GM23248 (cell line): ENCODE data around the gene CCDC78. TPM values are rescaled to one million over a fixed set of nuclear protein-coding genes. Genes with fewer than 3 reads are reported as not detected.

Experiments used
- DNase-seq: peaks from one replicate; pipeline ENCODE4 v3.0.0-alpha.2; 2015
- H2AFZ ChIP-seq: fragments of 200-600 bp; sonication (generic); 2 replicates; pipeline ENCODE4 v1.6.1; 2016; ENCODE audit warnings: antibody characterized with exemption
- H3F3A ChIP-seq: fragments of 200-600 bp; sonication (generic); 2 replicates; pipeline ENCODE4 v1.6.1; 2016; ENCODE audit warnings: mild to moderate bottlenecking, antibody characterized with exemption, mixed run types; ENCODE audit not compliant: insufficient read depth
- H3K27ac ChIP-seq: fragments of 200-600 bp; sonication (generic); 2 replicates; pipeline ENCODE4 v1.5.1; 2016; ENCODE audit warnings: mild to moderate bottlenecking
- H3K27me3 ChIP-seq: fragments of 200-600 bp; sonication (generic); replicated peaks from 2 replicates; pipeline ENCODE4 v1.6.1; 2016; ENCODE audit warnings: mild to moderate bottlenecking; ENCODE audit not compliant: insufficient read depth
- H3K36me3 ChIP-seq: fragments of 200-600 bp; sonication (generic); 2 replicates; pipeline ENCODE4 v1.6.1; 2016; ENCODE audit warnings: low read depth, mild to moderate bottlenecking
- H3K4me1 ChIP-seq: fragments of 200-600 bp; sonication (generic); 2 replicates; pipeline ENCODE4 v1.6.1; 2016; ENCODE audit warnings: mild to moderate bottlenecking; ENCODE audit not compliant: insufficient read depth
- H3K4me2 ChIP-seq: fragments of 200-600 bp; sonication (generic); one replicate; pipeline ENCODE4 v1.6.1; 2016; ENCODE audit warnings: mild to moderate bottlenecking; ENCODE audit not compliant: unreplicated experiment
- H3K4me3 ChIP-seq: fragments of 200-600 bp; sonication (generic); 2 replicates; pipeline ENCODE4 v1.5.1; 2016; ENCODE audit warnings: mild to moderate bottlenecking
- H3K79me2 ChIP-seq: fragments of 200-600 bp; sonication (generic); 2 replicates; pipeline ENCODE4 v1.6.1; 2016; ENCODE audit warnings: mild to moderate bottlenecking; ENCODE audit not compliant: insufficient read depth
- H3K9ac ChIP-seq: fragments of 200-600 bp; sonication (generic); 2 replicates; pipeline ENCODE4 v1.6.1; 2016; ENCODE audit warnings: mild to moderate bottlenecking
- H3K9me2 ChIP-seq: fragments of 200-600 bp; sonication (generic); 2 replicates; pipeline ENCODE4 v1.6.1; 2016; ENCODE audit warnings: mixed run types, mild to moderate bottlenecking, moderate library complexity; ENCODE audit not compliant: insufficient read depth
- H3K9me3 ChIP-seq: fragments of 200-600 bp; sonication (generic); one replicate; pipeline ENCODE4 v1.6.1; 2017; ENCODE audit warnings: low read depth
- H4K20me1 ChIP-seq: fragments of 200-600 bp; sonication (generic); 2 replicates; pipeline ENCODE4 v1.6.0; 2016; ENCODE audit not compliant: insufficient read depth
- EZH2 ChIP-seq: fragments of 200-600 bp; sonication (generic); IDR thresholded peaks from 2 replicates; pipeline ENCODE4 v1.6.1; 2018; ENCODE audit warnings: antibody characterized with exemption, mild to moderate bottlenecking; ENCODE audit not compliant: insufficient read depth, poor library complexity, severe bottlenecking
- EZH2phosphoT487 ChIP-seq: fragments of 200-600 bp; sonication (generic); IDR thresholded peaks from 2 replicates; pipeline ENCODE4 v1.6.1; 2018; ENCODE audit warnings: antibody characterized with exemption, moderate library complexity, mild to moderate bottlenecking, low read depth; ENCODE audit not compliant: insufficient read depth
- WGBS, 2 experiments: methylation state at CpG; one replicate each; pipeline ENCODE4 v1.1.6; 2015 to 2017; ENCODE audit warnings: low lambda C conversion rate in 2 of 2, low coverage in 1 of 2; ENCODE audit errors: missing lambda C conversion rate in 2 of 2; 5-methylcytosine and 5-hydroxymethylcytosine counted together
- in situ Hi-C: fragments of 300-500 bp; cut with MboI; formaldehyde crosslinking; loops from 2 replicates; pipeline ENCODE4 v1.15.0; 2020
- polyA plus RNA-seq: library from polyadenylated mRNA; unstranded; fragments of >200 nt; fragmentation: Nextera tagmentation; extraction: Ambion mirVana; gene quantifications from 2 replicates; pipeline ENCODE4 v1.2.1, GENCODE V29; 2016
- total RNA-seq: library from RNA; depleted of rRNA; stranded (reverse); fragments of >200 nt; shearing (Covaris generic); gene quantifications from 2 replicates; pipeline ENCODE4 v1.2.3, GENCODE V29; 2014

CCDC78 gene
- total and polyA plus RNA-seq, 2 experiments from 2014 or later, result 0.78 to 9.5 TPM

- Histone ChIP-seq H4K20me1 (no peaks in the 10 kb centered on the region), H3K27ac (no peak overlapping the region), H2AFZ (no peak overlapping the region), H3K9me2 (no peaks in the 10 kb centered on the region), H3K4me1 (no peaks in the 10 kb centered on the region), H3K27me3 (no peaks in the 10 kb centered on the region), H3K4me2 (no peak overlapping the region), H3K9ac (no peak overlapping the region), H3K4me3 (no peak overlapping the region), H3F3A (no peaks in the 10 kb centered on the region), H3K36me3 (no peaks in the 10 kb centered on the region), H3K9me3 (no peaks in the 10 kb centered on the region), H3K79me2 (no peaks in the 10 kb centered on the region)
- in situ Hi-C loops, result no loop called here
- no peak for DNase-seq
- TF ChIP-seq EZH2, result no peak
- TF ChIP-seq EZH2phosphoT487, result no peak
- 73% methylated on average over 38 of the region's 38 CpGs; no CpG with 5 or more reads in 1 of the 2 experiments for WGBS, 2 experiments
Observed at GRCh38 chr16:767743-768235, 41.5 kb upstream of the CCDC78 start.

GRCh38 chr16:766820-767640, 40.8 kb upstream of the CCDC78 start:
- H3K4me2 ChIP-seq, result no peak overlapping the region
- no peaks in the 10 kb centered on the region for H3K79me2 ChIP-seq
- H3K9me3 ChIP-seq, result no peaks in the 10 kb centered on the region
- H4K20me1 ChIP-seq, result no peaks in the 10 kb centered on the region
- no peak overlapping the region for H3K27ac ChIP-seq
- no peaks in the 10 kb centered on the region for H3K9me2 ChIP-seq
- H3K27me3 ChIP-seq, result no peaks in the 10 kb centered on the region
- no peaks in the 10 kb centered on the region for H3F3A ChIP-seq
- TF ChIP-seq EZH2phosphoT487, result no peak
- TF ChIP-seq EZH2, result no peak
- no peak overlapping the region for H2AFZ ChIP-seq
- no peak overlapping the region for H3K9ac ChIP-seq
- DNase-seq, result peak; percentile 28
- no peak overlapping the region for H3K4me3 ChIP-seq
- 61 to 65% methylated on average over 32 to 47 of the region's 48 CpGs for WGBS, 2 experiments
- in situ Hi-C loops, result no loop called here
- no peaks in the 10 kb centered on the region for H3K36me3 ChIP-seq
- no peaks in the 10 kb centered on the region for H3K4me1 ChIP-seq

- no peak overlapping the region for H3K9ac ChIP-seq
- no peaks in the 10 kb centered on the region for H3K4me1 ChIP-seq
- 55 to 62% methylated on average over 25 to 29 of the region's 29 CpGs for WGBS, 2 experiments
- H3K27me3 ChIP-seq, result no peaks in the 10 kb centered on the region
- H3K36me3 ChIP-seq, result no peaks in the 10 kb centered on the region
- no peaks in the 10 kb centered on the region for H3F3A ChIP-seq
- H3K79me2 ChIP-seq, result no peaks in the 10 kb centered on the region
- H3K4me3 ChIP-seq, result no peak overlapping the region
- in situ Hi-C loops, result no loop called here
- H2AFZ ChIP-seq, result no peak overlapping the region
- H3K9me3 ChIP-seq, result no peaks in the 10 kb centered on the region
- no peaks in the 10 kb centered on the region for H3K9me2 ChIP-seq
- no peaks in the 10 kb centered on the region for H4K20me1 ChIP-seq
- DNase-seq, result peak; percentile 29
- TF ChIP-seq EZH2 (no peak), EZH2phosphoT487 (no peak)
- H3K4me2 ChIP-seq, result no peak overlapping the region
- H3K27ac ChIP-seq, result no peak overlapping the region
Observed at GRCh38 chr16:766008-766819, 40.0 kb upstream of the CCDC78 start.

- Histone ChIP-seq H3F3A (no peaks in the 10 kb centered on the region), H3K4me3 (no peak overlapping the region), H3K4me2 (no peak overlapping the region), H3K9me2 (no peaks in the 10 kb centered on the region), H3K27me3 (no peaks in the 10 kb centered on the region), H3K36me3 (no peaks in the 10 kb centered on the region), H3K9me3 (no peaks in the 10 kb centered on the region), H3K4me1 (no peaks in the 10 kb centered on the region), H3K79me2 (no peaks in the 10 kb centered on the region), H4K20me1 (no peaks in the 10 kb centered on the region), H3K27ac (no peak overlapping the region), H3K9ac (no peak overlapping the region), H2AFZ (no peak overlapping the region)
- in situ Hi-C loops, result no loop called here
- DNase-seq, result no peak
- 85 to 91% methylated on average over 7 to 29 of the region's 29 CpGs for WGBS, 2 experiments
- no peak for TF ChIP-seq EZH2
- TF ChIP-seq EZH2phosphoT487, result no peak
Observed at GRCh38 chr16:765488-765865, 39.2 kb upstream of the CCDC78 start.
